Activated CD4-positive, alpha-beta T cell treated with anti-CD3 and anti-CD28 coated beads, Interleukin-2, amount 10 ng/mL, durations not matched to agents 24 days and 14 days (primary cell): Measurements from ENCODE around the gene GPR137. TPM values are rescaled to one million over a fixed set of nuclear protein-coding genes. Genes with fewer than 3 reads are reported as not detected.

Experiments used
- DNase-seq: peaks from one replicate; pipeline ENCODE4 v3.0.0; 2022
- H3K27ac Mint-ChIP-seq: one replicate; pipeline ENCODE4 v1.8.0; 2022; ENCODE audit warnings: mild to moderate bottlenecking, mixed read lengths
- H3K27me3 Mint-ChIP-seq: one replicate; pipeline ENCODE4 v1.8.0; 2022; ENCODE audit warnings: mixed read lengths
- H3K36me3 Mint-ChIP-seq: one replicate; pipeline ENCODE4 v1.8.0; 2022; ENCODE audit warnings: low read depth, mild to moderate bottlenecking, mixed read lengths
- H3K4me1 Mint-ChIP-seq: one replicate; pipeline ENCODE4 v1.8.0; 2021; ENCODE audit warnings: mixed read lengths
- H3K4me3 Mint-ChIP-seq: one replicate; pipeline ENCODE4 v1.8.0; 2022; ENCODE audit warnings: mild to moderate bottlenecking, moderate library complexity, mixed read lengths
- H3K9me3 Mint-ChIP-seq: one replicate; pipeline ENCODE4 v1.8.0; 2021; ENCODE audit warnings: mixed read lengths
- intact Hi-C: fragments of 100-400 bp; cut with micrococcal nuclease; formaldehyde crosslinking; loops from one replicate; pipeline ENCODE4 v1.15.1; 2023
- total RNA-seq: library from RNA; stranded (reverse); gene quantifications from 2 replicates; pipeline ENCODE4 v1.2.3, GENCODE V29; 2022

GPR137 gene
- total RNA-seq, result 45.6 and 47.6 TPM in 2 replicates

- peak; percentile 98 for DNase-seq
- Mint-ChIP-seq H3K4me1 (peaks cover 17% of the 10 kb centered on the region), H3K27me3 (peaks cover 2% of the 10 kb centered on the region), H3K9me3 (no peaks in the 10 kb centered on the region), H3K27ac (peak within 1 kb of the TSS; percentile 94), H3K36me3 (peaks cover 20% of the 10 kb centered on the region), H3K4me3 (peak within 1 kb of the TSS; percentile 89)
- intact Hi-C loops, result loop anchor here (1.0 to 2.0 kb wide), 4 partner anchors 15 to 44 kb away; partner anchors contain the start of genes FKBP2 and PRDX5
Measured at GRCh38 chr11:64284962-64285884, at the start of gene GPR137. Gene GPR137, plus strand, starts transcription at chr11:64285848. Its CDS starts 677 bp downstream, at chr11:64286525.

- no peak overlapping the region for H3K27ac Mint-ChIP-seq
- peaks cover 40% of the 10 kb centered on the region for H3K4me1 Mint-ChIP-seq
- intact Hi-C loops, result no loop called here
Measured at GRCh38 chr11:64237484-64237951, 48.1 kb upstream of the GPR137 start.

GRCh38 chr11:64238076-64238475, 47.6 kb upstream of the GPR137 start:
- H3K27me3 Mint-ChIP-seq, result no peaks in the 10 kb centered on the region
- H3K27ac Mint-ChIP-seq, result peak overlapping the region; percentile 40
- H3K4me3 Mint-ChIP-seq, result peak overlapping the region; percentile 9
- peaks cover 42% of the 10 kb centered on the region for H3K4me1 Mint-ChIP-seq
- intact Hi-C loops, result no loop called here
- no peak for DNase-seq
- no peaks in the 10 kb centered on the region for H3K9me3 Mint-ChIP-seq
- peaks cover 29% of the 10 kb centered on the region for H3K36me3 Mint-ChIP-seq

More at GRCh38 chr11:64237484-64237951, 48.1 kb upstream of the GPR137 start:
- DNase-seq, result no peak
- H3K27me3 Mint-ChIP-seq, result no peaks in the 10 kb centered on the region
- no peak overlapping the region for H3K4me3 Mint-ChIP-seq
- no peaks in the 10 kb centered on the region for H3K9me3 Mint-ChIP-seq
- peaks cover 26% of the 10 kb centered on the region for H3K36me3 Mint-ChIP-seq

- no peak for DNase-seq
- Mint-ChIP-seq H3K27ac (peak overlapping the region; percentile 48), H3K4me1 (peaks cover 44% of the 10 kb centered on the region), H3K27me3 (no peaks in the 10 kb centered on the region), H3K4me3 (no peak overlapping the region), H3K9me3 (no peaks in the 10 kb centered on the region), H3K36me3 (peaks cover 39% of the 10 kb centered on the region)
- intact Hi-C loops, result no loop called here
Measured at GRCh38 chr11:64238999-64239398, 46.6 kb upstream of the GPR137 start.

- intact Hi-C loops, result loop anchor here (2.0 to 10.0 kb wide), 5 partner anchors 33 to 1635 kb away; partner anchors contain the start of genes BAD, FERMT3, GPR137 and MTA2
- Mint-ChIP-seq H3K4me1 (peaks cover 44% of the 10 kb centered on the region), H3K4me3 (peak overlapping the region; percentile 95), H3K36me3 (peaks cover 41% of the 10 kb centered on the region), H3K27ac (peak overlapping the region; percentile 97), H3K9me3 (no peaks in the 10 kb centered on the region), H3K27me3 (no peaks in the 10 kb centered on the region)
- DNase-seq, result no peak
Measured at GRCh38 chr11:64239662-64240434, 45.8 kb upstream of the GPR137 start.

GRCh38 chr11:64240435-64241240, 45.0 kb upstream of the GPR137 start, which contains the start of gene FKBP2:
Gene FKBP2, plus strand, starts transcription at chr11:64241095. Its CDS starts 1,293 bp downstream, at chr11:64242388.
- DNase-seq, result peak; percentile 100
- Mint-ChIP-seq H3K4me3 (peak within 1 kb of the TSS; percentile 95), H3K27ac (peak within 1 kb of the TSS; percentile 97), H3K27me3 (no peaks in the 10 kb centered on the region), H3K9me3 (no peaks in the 10 kb centered on the region), H3K36me3 (peaks cover 41% of the 10 kb centered on the region), H3K4me1 (peaks cover 40% of the 10 kb centered on the region)
- intact Hi-C loops, result loop anchor here (1.0 to 10.0 kb wide), 7 partner anchors 10 to 1636 kb away; partner anchors contain the start of genes BAD, DNAJC4, FERMT3 and GPR137

GRCh38 chr11:64241241-64241490, 44.5 kb upstream of the GPR137 start:
- Mint-ChIP-seq H3K9me3 (no peaks in the 10 kb centered on the region), H3K36me3 (peaks cover 41% of the 10 kb centered on the region), H3K27me3 (no peaks in the 10 kb centered on the region), H3K27ac (peak overlapping the region; percentile 97), H3K4me1 (peaks cover 39% of the 10 kb centered on the region), H3K4me3 (peak overlapping the region; percentile 95)
- peak; percentile 100 for DNase-seq
- intact Hi-C loops, result loop anchor here (1.0 to 10.0 kb wide), 7 partner anchors 11 to 1636 kb away; partner anchors contain the start of genes BAD, DNAJC4, FERMT3 and GPR137

GRCh38 chr11:64241491-64242374, 43.9 kb upstream of the GPR137 start:
- Mint-ChIP-seq H3K9me3 (no peaks in the 10 kb centered on the region), H3K4me3 (peak overlapping the region; percentile 95), H3K4me1 (peaks cover 39% of the 10 kb centered on the region), H3K36me3 (peaks cover 41% of the 10 kb centered on the region), H3K27ac (peak overlapping the region; percentile 97), H3K27me3 (no peaks in the 10 kb centered on the region)
- intact Hi-C loops, result loop anchor here (1.0 to 10.0 kb wide), 7 partner anchors 11 to 1637 kb away; partner anchors contain the start of genes BAD, DNAJC4, FERMT3 and GPR137
- DNase-seq, result no peak

GRCh38 chr11:64243236-64243854, 42.3 kb upstream of the GPR137 start:
- Mint-ChIP-seq H3K36me3 (peaks cover 31% of the 10 kb centered on the region), H3K4me3 (peak overlapping the region; percentile 95), H3K9me3 (no peaks in the 10 kb centered on the region), H3K27me3 (no peaks in the 10 kb centered on the region), H3K4me1 (peaks cover 32% of the 10 kb centered on the region), H3K27ac (peak overlapping the region; percentile 16)
- intact Hi-C loops, result loop anchor here (10.0 kb wide), 1 partner anchor 1639 kb away; the partner anchor contains the start of gene MTA2
- DNase-seq, result no peak

- DNase-seq, result no peak
- Mint-ChIP-seq H3K4me3 (peak overlapping the region; percentile 95), H3K9me3 (no peaks in the 10 kb centered on the region), H3K4me1 (peaks cover 26% of the 10 kb centered on the region), H3K27me3 (no peaks in the 10 kb centered on the region), H3K27ac (peak overlapping the region; percentile 45), H3K36me3 (peaks cover 27% of the 10 kb centered on the region)
- intact Hi-C loops, result loop anchor here (10.0 kb wide), 1 partner anchor 1639 kb away; the partner anchor contains the start of gene MTA2
Measured at GRCh38 chr11:64244107-64244506, 41.5 kb upstream of the GPR137 start.

- peaks cover 26% of the 10 kb centered on the region for H3K4me1 Mint-ChIP-seq
- no peak for DNase-seq
- peak overlapping the region; percentile 41 for H3K27ac Mint-ChIP-seq
- H3K27me3 Mint-ChIP-seq, result no peaks in the 10 kb centered on the region
- no peaks in the 10 kb centered on the region for H3K9me3 Mint-ChIP-seq
- peaks cover 27% of the 10 kb centered on the region for H3K36me3 Mint-ChIP-seq
- intact Hi-C loops, result loop anchor here (10.0 kb wide), 1 partner anchor 1640 kb away; the partner anchor contains the start of gene MTA2
- H3K4me3 Mint-ChIP-seq, result peak overlapping the region; percentile 90
Measured at GRCh38 chr11:64244966-64245365, 40.7 kb upstream of the GPR137 start.
